ENCODE results near the gene TIMM13. TPM values are rescaled to one million over a fixed set of nuclear protein-coding genes. Genes with fewer than 3 reads are reported as not detected.
"Not testable (repeated sequence)": the region's sequence is repeated elsewhere in the genome, so short reads cannot be mapped to it uniquely, and the experiment has no call there.

Gene TIMM13
- total and polyA plus RNA-seq, 12 donors: 54.2 to 116 (median 68.6) TPM

GRCh38 chr19:2468596-2468995, 41.2 kb upstream of the TIMM13 start:
- H3K27me3 ChIP-seq: no peaks in the 10 kb centered on the region
- 74 to 76% methylated on average over 12 of the region's 12 CpGs for WGBS, 2 donors
- DNase-seq: no peak
- H3K4me3 ChIP-seq: no peak overlapping the region
- peaks cover 0 to 5% (median 0%) of the 10 kb centered on the region in 9 donors for H3K4me1 ChIP-seq
- H3K27ac ChIP-seq: no peak overlapping the region
- H3K9me3 ChIP-seq: no peaks in the 10 kb centered on the region
- intact Hi-C loops (cut with DNase I): loop anchor here in 1 of 10 donors (10.0 kb wide), 1 partner anchor 286 kb away; no protein-coding TSS in a partner anchor
- no peaks in the 10 kb centered on the region for H3K36me3 ChIP-seq
- ATAC-seq: no peak
- no peak for TF ChIP-seq CTCF (IDR thresholded peaks at IDR 0.05)

- Histone ChIP-seq H3K36me3 (no peaks in the 10 kb centered on the region), H3K27ac (no peak overlapping the region), H3K4me3 (no peak overlapping the region), H3K27me3 (no peaks in the 10 kb centered on the region), H3K9me3 (no peaks in the 10 kb centered on the region), H3K4me1 (peaks cover 2 to 22% (median 18%) of the 10 kb centered on the region in 9 donors)
- DNase-seq (no peak), ATAC-seq (no peak)
- intact Hi-C loops (cut with DNase I): loop anchor here in 1 of 10 donors (10.0 kb wide), 1 partner anchor 290 kb away; no protein-coding TSS in a partner anchor
- 61 to 73% methylated on average over 5 of the region's 5 CpGs for WGBS, 2 donors
- TF ChIP-seq CTCF (IDR thresholded peaks at IDR 0.05): no peak
These were observed 37.0 kb upstream of the TIMM13 start for GRCh38 chr19:2464389-2464788.

- intact Hi-C loops (cut with DNase I): loop anchor here in 1 of 10 donors (10.0 kb wide), 1 partner anchor 291 kb away; no protein-coding TSS in a partner anchor
- WGBS, 2 donors: 97 to 98% methylated on average over 5 of the region's 5 CpGs
These were observed 36.3 kb upstream of the TIMM13 start for GRCh38 chr19:2463694-2464093.

GRCh38 chr19:2462635-2463421, 35.4 kb upstream of the TIMM13 start:
- Histone ChIP-seq H3K9me3 (no peaks in the 10 kb centered on the region), H3K4me1 (peaks cover 2 to 22% (median 18%) of the 10 kb centered on the region in 9 donors), H3K27ac (peak overlapping the region in 7 of 10 donors; percentile 11 to 66 (median 36)), H3K27me3 (no peaks in the 10 kb centered on the region), H3K4me3 (peak overlapping the region; percentile 5 to 68 (median 60)), H3K36me3 (no peaks in the 10 kb centered on the region)
- intact Hi-C loops (cut with DNase I): loop anchor here in 1 of 10 donors (10.0 kb wide), 1 partner anchor 292 kb away; no protein-coding TSS in a partner anchor
- WGBS, 2 donors: 8% methylated on average over 46 of the region's 46 CpGs
- DNase-seq (peak; percentile 87 to 93), ATAC-seq (peak; percentile 71 to 90 (median 82))
- TF ChIP-seq CTCF (IDR thresholded peaks at IDR 0.05): no peak

More at GRCh38 chr19:2463694-2464093, 36.3 kb upstream of the TIMM13 start:
- H3K27ac ChIP-seq: peak overlapping the region in 2 of 10 donors; percentile 35 to 62
- not testable (repeated sequence) for ATAC-seq, H3K4me3 ChIP-seq, DNase-seq, H3K36me3 ChIP-seq, H3K27me3 ChIP-seq, H3K9me3 ChIP-seq
- H3K4me1 ChIP-seq: peaks cover 2 to 22% (median 18%) of the 10 kb centered on the region in 9 donors

Measured in heart right ventricle (tissue), 16 donors.